ENCODE measurements around the gene OR6C74.

DNA sequence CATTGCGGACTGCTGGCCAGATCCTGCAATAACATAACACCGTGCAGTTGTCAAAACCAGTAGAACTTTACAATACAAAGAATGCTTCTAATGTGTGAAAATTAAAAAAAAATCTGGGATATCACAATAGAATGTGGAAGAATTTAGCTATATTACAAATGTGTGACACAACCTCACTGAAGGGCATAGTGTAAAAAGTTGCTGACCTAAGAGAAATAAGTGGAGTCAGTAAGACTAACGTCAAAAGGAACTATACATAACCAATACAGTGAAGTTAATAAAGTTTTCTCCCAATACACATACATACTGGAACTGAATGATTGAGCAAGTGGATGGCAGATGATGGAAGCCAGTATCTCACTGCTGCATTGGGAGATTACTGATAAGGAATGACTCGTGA lies 12.4 kb downstream of the OR6C74 start:
- TF ChIP-seq POLR2AphosphoS5 (IDR thresholded peaks at IDR 0.05; ENCODE audit: borderline replicate concordance, low read depth, low read length), result no peak
- TF ChIP-seq EZH2 (IDR thresholded peaks at IDR 0.05), result no peak
- no peak for TF ChIP-seq FOXP2 (optimal IDR thresholded peaks at IDR 0.05; ENCODE audit: control extremely low read depth, extremely low read length, insufficient read depth)

Measured in SK-N-MC (cell line).